Brain pericyte (primary cell): ENCODE results near the gene NRDE2.

ENCODE experiments used
- DNase-seq: peaks from one replicate; pipeline ENCODE4 v3.0.0-alpha.2; 2012; ENCODE audit warnings: low read depth, low spot score

Gene NRDE2

GRCh38 chr14:90296641-90297040, 35.1 kb downstream of the NRDE2 start:
- no peak for DNase-seq

GRCh38 chr14:90295870-90296516, 35.7 kb downstream of the NRDE2 start:
- DNase-seq = no peak

- no peak for DNase-seq
Observed at GRCh38 chr14:90294872-90295271, 36.9 kb downstream of the NRDE2 start.

- DNase-seq = no peak
Observed at GRCh38 chr14:90293766-90294730, 37.7 kb downstream of the NRDE2 start.

GRCh38 chr14:90291699-90292098, 40.0 kb downstream of the NRDE2 start:
- no peak for DNase-seq

- DNase-seq = no peak
Observed at GRCh38 chr14:90290337-90291011, 41.3 kb downstream of the NRDE2 start.

- no peak for DNase-seq
Observed at GRCh38 chr14:90288651-90289355, 42.9 kb downstream of the NRDE2 start.

GRCh38 chr14:90287791-90288190, 44.0 kb downstream of the NRDE2 start:
- DNase-seq = no peak

- DNase-seq = no peak
Observed at GRCh38 chr14:90281756-90282155, 50.0 kb downstream of the NRDE2 start.

GRCh38 chr14:90281261-90281660, 50.5 kb downstream of the NRDE2 start:
- no peak for DNase-seq

- DNase-seq = no peak
Observed at GRCh38 chr14:90280096-90280495, 51.6 kb downstream of the NRDE2 start.

- DNase-seq = no peak
Observed at GRCh38 chr14:90278199-90279175, 53.3 kb downstream of the NRDE2 start.

GRCh38 chr14:90277581-90278198, 54.1 kb downstream of the NRDE2 start:
- DNase-seq = no peak

GRCh38 chr14:90276646-90277367, 54.9 kb downstream of the NRDE2 start:
- no peak for DNase-seq

- DNase-seq = peak; percentile 71
Observed at GRCh38 chr14:90275820-90276219, 55.9 kb downstream of the NRDE2 start.

GRCh38 chr14:90275458-90275814, 56.3 kb downstream of the NRDE2 start:
- DNase-seq = no peak

- DNase-seq = no peak
Observed at GRCh38 chr14:90274808-90275457, 56.8 kb downstream of the NRDE2 start.

- DNase-seq = no peak
Observed at GRCh38 chr14:90274019-90274418, 57.7 kb downstream of the NRDE2 start.

GRCh38 chr14:90273532-90273931, 58.2 kb downstream of the NRDE2 start:
- no peak for DNase-seq
